ENCODE data around the gene CARD19. TPM values are rescaled to one million over a fixed set of nuclear protein-coding genes. Genes with fewer than 3 reads are reported as not detected.

CARD19 gene
- total and polyA plus RNA-seq, 9 of the 15 experiments (the other 6 are each of a cell fraction or from before 2014, with no cell fraction given) = 0.90 to 34.9 (median 14.6) TPM

- Histone ChIP-seq H3K9ac (ENCODE audit: insufficient read depth in 1 of 2, low read depth in 2 of 2, low read length in 2 of 2) (no peak overlapping the region), H3K4me1 (replicated peaks in 1 of 2; ENCODE audit: control insufficient read depth in 2 of 2, insufficient read depth in 2 of 2, low read length in 2 of 2) (peaks cover 16 to 49% of the 10 kb centered on the region in 2 experiments), H3K9me3 (replicated peaks; ENCODE audit: control insufficient read depth, insufficient read depth, low read depth, low read length) (no peaks in the 10 kb centered on the region), H3K27me3 (ENCODE audit: control insufficient read depth in 2 of 2, insufficient read depth in 2 of 2, low read length in 2 of 2) (no peaks in the 10 kb centered on the region), H3K36me3 (ENCODE audit: control insufficient read depth, insufficient read depth, low read length) (no peaks in the 10 kb centered on the region), H3K9me1 (ENCODE audit: control insufficient read depth, insufficient read depth, low read length) (no peaks in the 10 kb centered on the region), H3K27ac (ENCODE audit: extremely low read depth, low read depth, low read length) (no peak overlapping the region), H3K79me2 (ENCODE audit: control insufficient read depth, insufficient read depth, low read length) (no peaks in the 10 kb centered on the region), H2AFZ (ENCODE audit: low read depth, low read length) (no peak overlapping the region), H3K4me2 (ENCODE audit: insufficient read depth, low read length) (no peak overlapping the region), H3K4me3 (no peak overlapping the region), H4K20me1 (replicated peaks; ENCODE audit: control insufficient read depth, insufficient read depth, low read length) (no peaks in the 10 kb centered on the region)
- WGBS (ENCODE audit: insufficient coverage, low coverage, missing lambda C conversion rate) = 74% methylated on average over 11 of the region's 14 CpGs
- ATAC-seq (no peak), DNase-seq (ENCODE audit: extremely low read depth in 1 of 4, low spot score in 3 of 4) (no peak), FAIRE-seq (no peak)
- BruUV-seq (replicated peaks) = no TSS peak
- POLR2A ChIA-PET = interaction anchor here (0.8 to 1.8 kb wide), 3 partner anchors 10 to 15 kb away, joined by 3 to 5 read pairs (median 3); partner anchors contain the start of gene NINJ1
- intact Hi-C loops (cut with micrococcal nuclease) (no loop called here), in situ Hi-C loops (cut with MboI) (no loop called here)
- CTCF ChIA-PET (ENCODE audit: low intra/inter-chr PET ratio) = interaction anchor here (0.5 kb wide), 1 partner anchor 14 kb away, joined by 3 read pairs; no protein-coding TSS in a partner anchor
- TF ChIP-seq POLR2G (IDR thresholded peaks at IDR 0.05; ENCODE audit: low read depth, low read length) (0 out of 2 replicates have a peak, but pooled peaks have one; percentile 17), KLF10 (CRISPR knock-in tag; IDR thresholded peaks at IDR 0.05) (no peak)
These were observed 26.8 kb downstream of the CARD19 start for GRCh38 chr9:93122721-93123221.

GRCh38 chr9:93123561-93124283, 27.7 kb downstream of the CARD19 start:
- Histone ChIP-seq H3K9me1 (ENCODE audit: control insufficient read depth, insufficient read depth, low read length) (no peaks in the 10 kb centered on the region), H3K9ac (ENCODE audit: insufficient read depth in 1 of 2, low read depth in 2 of 2, low read length in 2 of 2) (peak overlapping the region in 1 of 2 experiments; percentile 60; a peak in 2 of 4 replicates), H3K4me1 (replicated peaks in 1 of 2; ENCODE audit: control insufficient read depth in 2 of 2, insufficient read depth in 2 of 2, low read length in 2 of 2) (peaks cover 16 to 55% of the 10 kb centered on the region in 2 experiments), H3K27me3 (ENCODE audit: control insufficient read depth in 2 of 2, insufficient read depth in 2 of 2, low read length in 2 of 2) (no peaks in the 10 kb centered on the region), H3K27ac (ENCODE audit: extremely low read depth, low read depth, low read length) (no peak overlapping the region), H3K9me3 (replicated peaks; ENCODE audit: control insufficient read depth, insufficient read depth, low read depth, low read length) (no peaks in the 10 kb centered on the region), H3K36me3 (ENCODE audit: control insufficient read depth, insufficient read depth, low read length) (no peaks in the 10 kb centered on the region), H3K79me2 (ENCODE audit: control insufficient read depth, insufficient read depth, low read length) (no peaks in the 10 kb centered on the region), H3K4me3 (no peak overlapping the region), H3K4me2 (ENCODE audit: insufficient read depth, low read length) (no peak overlapping the region), H4K20me1 (replicated peaks; ENCODE audit: control insufficient read depth, insufficient read depth, low read length) (no peaks in the 10 kb centered on the region), H2AFZ (ENCODE audit: low read depth, low read length) (no peak overlapping the region)
- ChIA-PET POLR2A (interaction anchor here (0.6 to 1.4 kb wide), 2 partner anchors 10 to 380 kb away, joined by 4 to 5 read pairs; partner anchors contain the start of gene NINJ1), CTCF (ENCODE audit: low intra/inter-chr PET ratio) (no interaction called here)
- ATAC-seq = no peak
- BruUV-seq (replicated peaks) = no TSS peak
- FAIRE-seq = no peak
- intact Hi-C loops (cut with micrococcal nuclease) (no loop called here), in situ Hi-C loops (cut with MboI) (no loop called here)
- 58% methylated on average over 14 of the region's 14 CpGs for WGBS (ENCODE audit: insufficient coverage, low coverage, missing lambda C conversion rate)
- DNase-seq (ENCODE audit: extremely low read depth in 1 of 4, low spot score in 3 of 4) = no peak
- TF ChIP-seq ZBTB40 (IDR thresholded peaks at IDR 0.05) (no peak), ZBTB40 (CRISPR knock-in tag; IDR thresholded peaks at IDR 0.05) (no peak), NCOR1 (IDR thresholded peaks at IDR 0.05) (no peak)

Data from K562 (cell line).